ENCODE results near the gene ZNF311. TPM values are rescaled to one million over a fixed set of nuclear protein-coding genes. Genes with fewer than 3 reads are reported as not detected.

Gene ZNF311
- total and polyA plus RNA-seq, 9 of the 15 experiments (the other 6 are each of a cell fraction or from before 2014, with no cell fraction given), result 5.1 to 10.0 (median 7.5) TPM

GRCh38 chr6:29011276-29011734 is 6.2 kb upstream of the ZNF311 start (continued):
- TF ChIP-seq MITF (IDR thresholded peaks at IDR 0.05), result no peak
- no peak for TF ChIP-seq ZBTB33 (CRISPR knock-in tag; IDR thresholded peaks at IDR 0.05)
- no peak for TF ChIP-seq MEIS2 (IDR thresholded peaks at IDR 0.05; ENCODE audit: partially characterized antibody)
- no peak for TF ChIP-seq NONO (IDR thresholded peaks at IDR 0.05; ENCODE audit: low read depth in 2 of 2, low read length in 1 of 2)
- no peak for TF ChIP-seq SMAD2 (IDR thresholded peaks at IDR 0.05; ENCODE audit: low read depth, low read length)
- no peak for TF ChIP-seq XRCC3 (IDR thresholded peaks at IDR 0.05)
- peak; percentile 29; the same call in 1 of the 2 replicates for TF ChIP-seq ARID1B (IDR thresholded peaks at IDR 0.05)
- 0 out of 2 replicates have a peak, but pooled peaks have one; percentile 41 for TF ChIP-seq CTBP1 (IDR thresholded peaks at IDR 0.05; ENCODE audit: borderline replicate concordance)
- peak; percentile 97 for TF ChIP-seq MYNN (IDR thresholded peaks at IDR 0.05)
- no peak for TF ChIP-seq MYNN (CRISPR knock-in tag; IDR thresholded peaks at IDR 0.05)
- peak; percentile 45; the same call in 1 of the 2 replicates for TF ChIP-seq CBFA2T3 (IDR thresholded peaks at IDR 0.05)
- no peak for TF ChIP-seq ATF6 (CRISPR knock-in tag; IDR thresholded peaks at IDR 0.05)
- TF ChIP-seq MXD1 (CRISPR knock-in tag; IDR thresholded peaks at IDR 0.05; ENCODE audit: borderline replicate concordance, poor library complexity, severe bottlenecking), result no peak
- no peak for TF ChIP-seq CREB1 (IDR thresholded peaks at IDR 0.05)
- TF ChIP-seq CREB1 (CRISPR knock-in tag; IDR thresholded peaks at IDR 0.05), result no peak
- TF ChIP-seq SMARCB1 (IDR thresholded peaks at IDR 0.05; ENCODE audit: insufficient read length, low read depth), result no peak
- TF ChIP-seq JUND (IDR thresholded peaks at IDR 0.05; ENCODE audit: borderline replicate concordance, low read depth, low read length), result 0 out of 2 replicates have a peak, but pooled peaks have one; percentile 26
- TF ChIP-seq JUND (tag; IDR thresholded peaks at IDR 0.05; ENCODE audit: borderline replicate concordance, low read depth, low read length), result no peak; the same call in 2 of the 3 replicates
- no peak for TF ChIP-seq RBM39 (optimal IDR thresholded peaks at IDR 0.05; ENCODE audit: low read depth, low read length)
- TF ChIP-seq PTTG1 (tag; IDR thresholded peaks at IDR 0.05; ENCODE audit: low read depth), result no peak
- no peak for TF ChIP-seq ZNF586 (CRISPR knock-in tag; conservative IDR thresholded peaks at IDR 0.05)
- TF ChIP-seq ARID2 (IDR thresholded peaks at IDR 0.05), result no peak
- TF ChIP-seq EHMT2 (IDR thresholded peaks at IDR 0.05), result 0 out of 2 replicates have a peak, but pooled peaks have one; percentile 34
- TF ChIP-seq HMG20A (CRISPR knock-in tag; conservative IDR thresholded peaks at IDR 0.05), result no peak
- TF ChIP-seq ZC3H4 (CRISPR knock-in tag; IDR thresholded peaks at IDR 0.05; ENCODE audit: borderline replicate concordance), result no peak
- TF ChIP-seq NR3C1 (CRISPR knock-in tag; IDR thresholded peaks at IDR 0.05), result no peak
- peak; percentile 51 for TF ChIP-seq TCF3 (CRISPR knock-in tag; IDR thresholded peaks at IDR 0.05)
